Measurements from ENCODE around the gene TMEM19. TPM values are rescaled to one million over a fixed set of nuclear protein-coding genes. Genes with fewer than 3 reads are reported as not detected.
A peak's percentile ranks its signal among the peaks of the same experiment; 100 is the strongest.

The TMEM19 gene
- total RNA-seq, 1 donor: 31.1 TPM

DNA sequence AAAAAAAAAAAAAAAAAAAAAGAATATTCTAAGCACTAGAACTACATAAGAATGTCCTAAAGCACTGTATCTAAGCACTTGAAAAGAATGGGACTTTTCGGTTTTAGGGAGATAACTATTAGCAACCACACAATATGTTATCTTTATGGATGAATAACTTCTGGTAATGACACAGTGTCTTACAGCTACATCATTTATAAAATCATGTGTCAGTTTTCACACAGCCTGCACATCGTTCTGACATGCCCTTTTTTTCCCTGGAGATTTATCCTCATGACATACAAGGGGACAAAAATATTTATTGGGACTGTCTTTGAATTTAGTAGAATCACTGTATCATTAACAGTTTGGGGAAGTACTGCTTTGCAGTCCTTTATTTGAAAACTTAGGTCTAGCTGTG lies 17.3 kb downstream of the TMEM19 start:
- H3K27me3 ChIP-seq (ENCODE audit: insufficient read depth, low read length): no peaks in the 10 kb centered on the region
- no peaks in the 10 kb centered on the region for H3K36me3 ChIP-seq (ENCODE audit: insufficient read depth, low read length)
- H3K4me2 ChIP-seq (ENCODE audit: insufficient read depth, low read length): no peak overlapping the region
- H3K9me3 ChIP-seq (ENCODE audit: low read depth, low read length): no peaks in the 10 kb centered on the region
- TF ChIP-seq, protein P1, sequence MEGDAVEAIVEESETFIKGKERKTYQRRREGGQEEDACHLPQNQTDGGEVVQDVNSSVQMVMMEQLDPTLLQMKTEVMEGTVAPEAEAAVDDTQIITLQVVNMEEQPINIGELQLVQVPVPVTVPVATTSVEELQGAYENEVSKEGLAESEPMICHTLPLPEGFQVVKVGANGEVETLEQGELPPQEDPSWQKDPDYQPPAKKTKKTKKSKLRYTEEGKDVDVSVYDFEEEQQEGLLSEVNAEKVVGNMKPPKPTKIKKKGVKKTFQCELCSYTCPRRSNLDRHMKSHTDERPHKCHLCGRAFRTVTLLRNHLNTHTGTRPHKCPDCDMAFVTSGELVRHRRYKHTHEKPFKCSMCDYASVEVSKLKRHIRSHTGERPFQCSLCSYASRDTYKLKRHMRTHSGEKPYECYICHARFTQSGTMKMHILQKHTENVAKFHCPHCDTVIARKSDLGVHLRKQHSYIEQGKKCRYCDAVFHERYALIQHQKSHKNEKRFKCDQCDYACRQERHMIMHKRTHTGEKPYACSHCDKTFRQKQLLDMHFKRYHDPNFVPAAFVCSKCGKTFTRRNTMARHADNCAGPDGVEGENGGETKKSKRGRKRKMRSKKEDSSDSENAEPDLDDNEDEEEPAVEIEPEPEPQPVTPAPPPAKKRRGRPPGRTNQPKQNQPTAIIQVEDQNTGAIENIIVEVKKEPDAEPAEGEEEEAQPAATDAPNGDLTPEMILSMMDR (IDR thresholded peaks at IDR 0.05; ENCODE audit: extremely low read depth, low read depth, low read length): no peak
- DNase-seq (ENCODE audit: insufficient read length, low spot score, missing footprints): peak; percentile 14
- no peaks in the 10 kb centered on the region for H4K20me1 ChIP-seq (ENCODE audit: insufficient read depth, low read length)
- H3K27ac ChIP-seq (ENCODE audit: low read depth, low read length): no peak overlapping the region
- no peak overlapping the region for H3K4me3 ChIP-seq (ENCODE audit: insufficient read depth, low read length)
- no peaks in the 10 kb centered on the region for H3K79me2 ChIP-seq (ENCODE audit: insufficient read depth, low read length)
- H3K4me1 ChIP-seq (ENCODE audit: insufficient read depth, low read length): no peaks in the 10 kb centered on the region
- H2AFZ ChIP-seq (ENCODE audit: low read length): no peak overlapping the region

DNA sequence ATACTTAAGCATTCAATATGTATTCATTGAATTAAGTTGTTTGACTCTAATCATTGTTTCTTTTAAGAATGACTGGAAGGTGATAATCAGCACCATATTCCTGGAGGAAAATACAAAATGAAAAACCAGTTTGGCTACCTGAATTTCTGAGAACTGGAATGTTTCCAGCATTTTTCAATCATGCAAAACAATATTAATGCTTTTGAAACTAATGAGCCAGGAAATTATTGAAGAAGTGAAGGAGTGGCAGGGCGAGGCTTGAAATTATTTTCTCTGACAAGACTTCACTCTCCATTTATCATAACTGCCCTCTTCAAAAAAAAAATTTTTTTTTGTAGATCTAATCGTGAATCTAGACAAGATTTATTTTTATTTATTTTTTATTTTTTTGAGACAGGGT lies 19.0 kb downstream of the TMEM19 start:
- no peaks in the 10 kb centered on the region for H3K27me3 ChIP-seq (ENCODE audit: insufficient read depth, low read length)
- no peaks in the 10 kb centered on the region for H3K9me3 ChIP-seq (ENCODE audit: low read depth, low read length)
- TF ChIP-seq, protein P1 (IDR thresholded peaks at IDR 0.05; ENCODE audit: extremely low read depth, low read depth, low read length): no peak
- H3K4me1 ChIP-seq (ENCODE audit: insufficient read depth, low read length): peaks cover 3% of the 10 kb centered on the region
- no peak overlapping the region for H3K4me3 ChIP-seq (ENCODE audit: insufficient read depth, low read length)
- no peak overlapping the region for H2AFZ ChIP-seq (ENCODE audit: low read length)
- no peak overlapping the region for H3K27ac ChIP-seq (ENCODE audit: low read depth, low read length)
- no peak overlapping the region for H3K4me2 ChIP-seq (ENCODE audit: insufficient read depth, low read length)
- no peaks in the 10 kb centered on the region for H3K36me3 ChIP-seq (ENCODE audit: insufficient read depth, low read length)
- DNase-seq (ENCODE audit: insufficient read length, low spot score, missing footprints): no peak
- H4K20me1 ChIP-seq (ENCODE audit: insufficient read depth, low read length): no peaks in the 10 kb centered on the region
- H3K79me2 ChIP-seq (ENCODE audit: insufficient read depth, low read length): no peaks in the 10 kb centered on the region

GRCh38 chr12:71708658-71709057 lies 22.8 kb downstream of the TMEM19 start:
- TF ChIP-seq, protein P1 (IDR thresholded peaks at IDR 0.05; ENCODE audit: extremely low read depth, low read depth, low read length): no peak

GRCh38 chr12:71710276-71711125 lies 24.6 kb downstream of the TMEM19 start:
- peak; percentile 81 for DNase-seq (ENCODE audit: insufficient read length, low spot score, missing footprints)
- Histone ChIP-seq H3K79me2 (ENCODE audit: insufficient read depth, low read length) (no peaks in the 10 kb centered on the region), H3K9me3 (ENCODE audit: low read depth, low read length) (no peaks in the 10 kb centered on the region), H3K4me1 (ENCODE audit: insufficient read depth, low read length) (peaks cover 13% of the 10 kb centered on the region), H3K27me3 (ENCODE audit: insufficient read depth, low read length) (no peaks in the 10 kb centered on the region), H2AFZ (ENCODE audit: low read length) (peak overlapping the region; percentile 15), H3K27ac (ENCODE audit: low read depth, low read length) (peak overlapping the region; percentile 48), H3K36me3 (ENCODE audit: insufficient read depth, low read length) (no peaks in the 10 kb centered on the region), H3K4me2 (ENCODE audit: insufficient read depth, low read length) (peak overlapping the region; percentile 58), H3K4me3 (ENCODE audit: insufficient read depth, low read length) (no peak overlapping the region), H4K20me1 (ENCODE audit: insufficient read depth, low read length) (no peaks in the 10 kb centered on the region)
- TF ChIP-seq, protein P1 (IDR thresholded peaks at IDR 0.05; ENCODE audit: extremely low read depth, low read depth, low read length): no peak

More at GRCh38 chr12:71708658-71709057, 22.8 kb downstream of the TMEM19 start:
- H3K4me1 ChIP-seq (ENCODE audit: insufficient read depth, low read length): peaks cover 13% of the 10 kb centered on the region
- no peak overlapping the region for H3K27ac ChIP-seq (ENCODE audit: low read depth, low read length)
- no peaks in the 10 kb centered on the region for H3K9me3 ChIP-seq (ENCODE audit: low read depth, low read length)
- no peak for DNase-seq (ENCODE audit: insufficient read length, low spot score, missing footprints)
- no peak overlapping the region for H3K4me2 ChIP-seq (ENCODE audit: insufficient read depth, low read length)
- no peak overlapping the region for H2AFZ ChIP-seq (ENCODE audit: low read length)
- H4K20me1 ChIP-seq (ENCODE audit: insufficient read depth, low read length): no peaks in the 10 kb centered on the region
- H3K36me3 ChIP-seq (ENCODE audit: insufficient read depth, low read length): no peaks in the 10 kb centered on the region
- H3K79me2 ChIP-seq (ENCODE audit: insufficient read depth, low read length): no peaks in the 10 kb centered on the region
- H3K4me3 ChIP-seq (ENCODE audit: insufficient read depth, low read length): no peak overlapping the region
- H3K27me3 ChIP-seq (ENCODE audit: insufficient read depth, low read length): no peaks in the 10 kb centered on the region

Measured in osteoblast (primary cell).